ENCODE data around the gene COL25A1. TPM values are rescaled to one million over a fixed set of nuclear protein-coding genes. Genes with fewer than 3 reads are reported as not detected.

COL25A1 gene
- total RNA-seq, 1 experiment from 2014 or later: not detected

GRCh38 chr4:109016200-109016599 lies 286.3 kb downstream of the COL25A1 start:
- Histone ChIP-seq H3K4me1 (ENCODE audit: control insufficient read depth in 1 of 2, insufficient read depth in 2 of 2, low read length in 2 of 2) (no peaks in the 10 kb centered on the region), H3K4me3 (replicated peaks in 1 of 2; ENCODE audit: low read depth in 1 of 2, low read length in 2 of 2) (no peak overlapping the region), H3K27me3 (ENCODE audit: insufficient read depth, low read length) (no peaks in the 10 kb centered on the region), H2AFZ (ENCODE audit: low read depth, low read length, poor library complexity, severe bottlenecking) (no peak overlapping the region), H3K79me2 (ENCODE audit: insufficient read depth, low read length) (no peaks in the 10 kb centered on the region), H3K9me3 (ENCODE audit: control insufficient read depth in 1 of 2, insufficient read depth in 1 of 2, low read depth in 1 of 2, low read length in 2 of 2) (no peaks in the 10 kb centered on the region), H3K4me2 (ENCODE audit: low read length) (no peak overlapping the region), H3K9me2 (ENCODE audit: insufficient read depth) (no peaks in the 10 kb centered on the region), H3K36me3 (ENCODE audit: control insufficient read depth in 1 of 2, insufficient read depth in 2 of 2, low read length in 2 of 2) (no peaks in the 10 kb centered on the region), H3K27ac (ENCODE audit: low read depth, low read length) (no peak overlapping the region), H3K9ac (ENCODE audit: low read length) (no peak overlapping the region), H4K20me1 (ENCODE audit: insufficient read depth) (no peaks in the 10 kb centered on the region)
- no peak for TF ChIP-seq JUND (IDR thresholded peaks at IDR 0.05)
- TF ChIP-seq EZH2phosphoT487 (IDR thresholded peaks at IDR 0.05; ENCODE audit: borderline replicate concordance): no peak
- TF ChIP-seq ZFX (IDR thresholded peaks at IDR 0.05): no peak
- no peak for TF ChIP-seq SP1 (IDR thresholded peaks at IDR 0.05; ENCODE audit: low read depth)
- TF ChIP-seq ZBTB33 (IDR thresholded peaks at IDR 0.05; ENCODE audit: extremely low read depth, insufficient replicate concordance, low read length): no peak
- no peak for TF ChIP-seq TCF7L2 (IDR thresholded peaks at IDR 0.05; ENCODE audit: borderline replicate concordance, extremely low read depth, insufficient read depth, insufficient read length)
- TF ChIP-seq, protein P1, sequence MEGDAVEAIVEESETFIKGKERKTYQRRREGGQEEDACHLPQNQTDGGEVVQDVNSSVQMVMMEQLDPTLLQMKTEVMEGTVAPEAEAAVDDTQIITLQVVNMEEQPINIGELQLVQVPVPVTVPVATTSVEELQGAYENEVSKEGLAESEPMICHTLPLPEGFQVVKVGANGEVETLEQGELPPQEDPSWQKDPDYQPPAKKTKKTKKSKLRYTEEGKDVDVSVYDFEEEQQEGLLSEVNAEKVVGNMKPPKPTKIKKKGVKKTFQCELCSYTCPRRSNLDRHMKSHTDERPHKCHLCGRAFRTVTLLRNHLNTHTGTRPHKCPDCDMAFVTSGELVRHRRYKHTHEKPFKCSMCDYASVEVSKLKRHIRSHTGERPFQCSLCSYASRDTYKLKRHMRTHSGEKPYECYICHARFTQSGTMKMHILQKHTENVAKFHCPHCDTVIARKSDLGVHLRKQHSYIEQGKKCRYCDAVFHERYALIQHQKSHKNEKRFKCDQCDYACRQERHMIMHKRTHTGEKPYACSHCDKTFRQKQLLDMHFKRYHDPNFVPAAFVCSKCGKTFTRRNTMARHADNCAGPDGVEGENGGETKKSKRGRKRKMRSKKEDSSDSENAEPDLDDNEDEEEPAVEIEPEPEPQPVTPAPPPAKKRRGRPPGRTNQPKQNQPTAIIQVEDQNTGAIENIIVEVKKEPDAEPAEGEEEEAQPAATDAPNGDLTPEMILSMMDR (IDR thresholded peaks at IDR 0.05 in 2 of 3, conservative IDR thresholded peaks at IDR 0.05 in 1 of 3; ENCODE audit: borderline replicate concordance in 1 of 3, insufficient read depth in 1 of 3, low read depth in 2 of 3, low read length in 2 of 3): no peak
- no peak for TF ChIP-seq POLR2AphosphoS5 (IDR thresholded peaks at IDR 0.05; ENCODE audit: low read depth, low read length)
- no peak for TF ChIP-seq EZH2 (IDR thresholded peaks at IDR 0.05)
- no peak for TF ChIP-seq ELF1 (IDR thresholded peaks at IDR 0.05; ENCODE audit: borderline replicate concordance, low read depth)
- no peak for TF ChIP-seq CBX3 (IDR thresholded peaks at IDR 0.05; ENCODE audit: low read depth)
- no peak for TF ChIP-seq MAX (IDR thresholded peaks at IDR 0.05)
- TF ChIP-seq SRF (IDR thresholded peaks at IDR 0.05; ENCODE audit: low read depth): no peak
- TF ChIP-seq CEBPB (IDR thresholded peaks at IDR 0.05; ENCODE audit: low read depth): no peak
- TF ChIP-seq, protein P2, sequence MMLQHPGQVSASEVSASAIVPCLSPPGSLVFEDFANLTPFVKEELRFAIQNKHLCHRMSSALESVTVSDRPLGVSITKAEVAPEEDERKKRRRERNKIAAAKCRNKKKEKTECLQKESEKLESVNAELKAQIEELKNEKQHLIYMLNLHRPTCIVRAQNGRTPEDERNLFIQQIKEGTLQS (IDR thresholded peaks at IDR 0.05): no peak
- TF ChIP-seq FOSL1 (IDR thresholded peaks at IDR 0.05; ENCODE audit: low read depth): no peak
- TF ChIP-seq YY1 (IDR thresholded peaks at IDR 0.05; ENCODE audit: extremely low read depth, insufficient replicate concordance, low read depth, low read length): no peak
- ATAC-seq (no peak), DNase-seq (ENCODE audit: low read depth, low spot score) (no peak)
- POLR2A ChIA-PET: no interaction called here
- RAD21 ChIA-PET (ENCODE audit: low non-redundant PET in 1 of 2, low total read pairs in 2 of 2, uncharacterized antibody in 2 of 2, unreplicated experiment in 2 of 2): no interaction called here
- BruUV-seq (replicated peaks): no TSS peak
- CTCF ChIA-PET: no interaction called here
- intact Hi-C loops (cut with micrococcal nuclease): no loop called here
